Uterus (tissue), 2 donors: ENCODE measurements around the gene PRKN.

ENCODE experiments used
- CTCF ChIP-seq, 4 experiments: fragments of 200-600 bp in 2 of 4; fragments of 450-650 bp in 2 of 4; sonication (generic) in 2 of 4; IDR thresholded peaks; one replicate each; pipeline ENCODE4 v1.5.1; 2016 to 2019; ENCODE audit warnings: antibody characterized with exemption in 4 of 4, mild to moderate bottlenecking in 2 of 4, moderate library complexity in 1 of 4
- POLR2A ChIP-seq, 2 donors: fragments of 450-650 bp; IDR thresholded peaks; one replicate each; pipeline ENCODE4 v1.6.1; 2016; ENCODE audit warnings: antibody characterized with exemption in 2 of 2, mild to moderate bottlenecking in 1 of 2, moderate library complexity in 1 of 2

- TF ChIP-seq POLR2A (IDR thresholded peaks at IDR 0.05) (no peak), CTCF (IDR thresholded peaks at IDR 0.05) (no peak)
Measured at GRCh38 chr6:162627825-162628224, 99.7 kb downstream of the PRKN start.
